ENCODE results near the gene STK38L.
A peak's percentile ranks its signal among the peaks of the same experiment; 100 is the strongest.

Gene STK38L

DNA sequence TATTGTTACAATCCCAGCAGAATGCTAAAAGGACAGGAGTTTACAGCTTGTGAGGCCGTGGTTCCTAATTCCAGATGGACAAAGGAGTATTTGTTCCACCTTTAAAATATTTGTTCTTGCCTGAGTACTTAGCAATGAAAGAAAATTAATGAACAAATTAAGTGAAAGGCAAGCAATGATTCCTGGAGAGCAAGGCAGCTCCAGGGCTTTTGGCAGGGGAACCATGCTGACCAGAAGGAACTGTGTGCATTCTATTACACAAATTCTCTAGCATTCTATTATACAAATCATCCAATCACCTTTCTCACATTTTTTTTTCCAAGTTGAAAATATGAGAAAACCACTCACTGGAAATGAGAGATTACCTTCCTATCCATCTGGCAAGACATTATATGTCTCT lies 86.8 kb downstream of the STK38L start:
- DNase-seq: no peak

DNA sequence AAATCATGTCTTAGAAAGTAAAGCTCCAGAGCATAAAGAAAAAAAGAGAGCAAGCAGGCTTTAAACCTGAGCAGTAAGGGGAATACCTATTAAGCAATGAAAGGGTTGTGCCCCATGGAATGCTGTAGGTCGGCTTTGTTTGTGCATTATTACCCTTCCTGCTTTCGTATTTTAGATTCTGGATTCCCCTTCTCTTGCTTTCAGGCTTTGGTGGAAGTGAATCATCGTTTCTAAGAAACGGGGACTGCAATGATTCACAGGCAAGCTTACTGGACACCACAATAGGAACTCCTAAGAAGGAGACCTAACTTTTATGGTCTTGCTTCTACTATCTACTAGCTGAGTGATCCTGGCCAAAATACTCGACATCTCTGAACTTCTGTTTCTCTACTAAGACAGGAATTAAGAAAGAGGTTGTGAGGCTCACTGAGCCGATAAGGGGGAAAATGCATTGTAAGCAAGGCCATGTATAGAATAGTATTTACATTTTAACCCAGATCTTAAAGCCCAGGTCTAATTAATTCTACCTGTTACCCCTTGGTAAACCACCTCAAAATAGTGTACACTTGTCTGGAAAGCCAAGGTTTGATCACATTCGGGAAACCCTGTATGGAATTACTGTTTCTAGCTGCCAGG lies 87.3 kb downstream of the STK38L start:
- DNase-seq: peak; percentile 91

DNA sequence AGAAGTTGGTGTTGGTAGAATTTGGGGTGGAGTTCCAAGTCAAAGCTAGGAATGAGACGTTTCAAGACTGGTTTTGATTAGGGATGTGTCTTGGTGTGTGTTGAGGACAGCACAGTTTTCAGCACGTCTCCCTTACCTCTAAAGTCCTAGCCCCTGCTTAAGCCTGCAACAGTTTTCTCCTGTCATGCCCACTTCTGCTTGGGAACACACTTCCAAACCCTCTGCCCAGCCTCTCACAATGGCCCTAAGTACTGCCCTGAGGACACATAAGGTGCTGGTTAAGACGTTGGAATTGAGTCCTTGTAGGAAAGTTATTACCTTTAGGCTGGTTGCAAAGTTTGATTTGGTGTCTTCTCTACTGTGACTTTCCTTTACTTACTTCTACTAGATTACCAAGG lies 87.8 kb downstream of the STK38L start:
- peak; percentile 54 for DNase-seq

DNA sequence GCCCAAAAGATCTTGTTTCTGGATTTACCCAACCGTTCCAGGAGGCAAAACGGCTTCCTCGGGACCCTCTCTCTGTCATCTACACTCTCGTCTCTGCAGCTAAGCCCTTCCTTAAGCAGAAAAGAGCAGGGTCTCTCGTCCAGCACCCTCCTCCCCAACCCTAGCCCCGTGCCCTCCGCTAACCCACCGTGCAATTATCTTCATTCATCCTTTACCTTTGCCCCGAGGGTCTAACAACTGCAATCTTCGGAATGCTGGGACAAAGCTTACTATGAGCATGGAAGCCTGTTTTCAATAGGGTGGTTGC lies 88.3 kb downstream of the STK38L start:
- DNase-seq: no peak

DNA sequence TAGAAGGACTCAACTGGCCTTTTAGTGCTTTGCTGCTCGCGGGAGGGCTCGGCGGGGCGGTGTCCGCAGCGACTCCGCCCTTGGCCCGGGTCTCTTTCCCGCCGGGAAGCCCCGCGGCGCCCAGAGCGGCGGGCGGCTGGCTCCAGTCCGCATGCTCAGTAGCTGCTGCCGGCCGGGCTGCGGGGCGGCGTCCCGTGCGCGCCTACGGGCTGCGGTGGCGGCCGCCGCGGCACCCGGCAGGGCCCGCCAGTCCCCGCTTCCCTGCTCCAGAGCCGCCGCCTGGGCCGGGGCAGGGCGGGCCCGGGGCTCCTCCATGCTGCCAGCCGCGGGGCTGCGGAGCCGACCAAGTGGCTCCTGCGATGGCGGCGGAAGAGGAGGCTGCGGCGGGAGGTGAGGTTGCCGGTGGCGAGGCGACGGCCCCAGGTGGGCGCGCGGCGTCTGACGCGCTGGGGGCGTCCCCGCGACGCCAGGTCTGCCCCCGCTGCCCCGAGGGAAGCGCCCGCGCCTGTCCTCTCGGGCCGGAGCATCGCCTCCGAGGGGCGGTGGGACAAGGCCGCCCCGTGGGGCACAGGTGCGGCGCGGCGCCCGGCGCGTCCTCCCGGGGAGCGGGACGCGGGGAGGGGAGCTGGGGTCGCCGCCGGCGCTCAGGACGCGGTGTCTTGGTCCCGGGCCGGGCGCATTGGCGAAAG lies 88.8 kb downstream of the STK38L start, which contains the start of gene BMAL2:
TSS of gene BMAL2 (plus strand) at position 123 of the 689 bp plus-strand sequence. CDS start at position 360, 237 bp downstream.
- peak; percentile 36 for DNase-seq

DNA sequence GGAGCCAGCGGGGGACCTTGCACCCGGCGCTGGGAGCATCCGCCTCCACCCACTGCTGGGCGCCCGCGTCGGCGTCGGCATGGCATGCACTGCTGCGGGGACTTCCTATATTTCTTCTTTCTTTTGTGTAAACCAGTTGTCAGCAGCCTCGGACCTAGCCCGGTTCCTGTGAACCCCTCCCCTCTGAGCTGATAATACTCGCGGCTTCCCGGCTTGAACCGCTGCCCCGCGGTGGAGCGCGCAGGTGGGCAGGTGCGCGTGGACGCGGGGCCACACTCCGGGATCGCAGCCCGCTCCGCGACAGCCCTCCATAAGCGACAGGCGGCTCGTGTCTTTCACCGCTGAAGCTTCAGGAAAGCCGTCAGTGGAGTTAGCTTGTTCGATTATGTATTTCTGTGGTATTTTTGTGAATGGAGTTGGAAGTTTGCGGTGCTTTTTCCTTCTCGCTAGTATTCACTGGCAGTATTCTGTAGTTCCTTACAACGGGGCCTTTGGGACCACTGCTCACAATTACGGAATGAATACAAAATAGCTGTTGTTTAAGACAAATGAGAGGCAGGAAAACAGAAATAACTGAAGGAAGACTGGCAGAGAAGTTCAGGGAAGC lies 89.4 kb downstream of the STK38L start:
- peak; percentile 54 for DNase-seq

DNA sequence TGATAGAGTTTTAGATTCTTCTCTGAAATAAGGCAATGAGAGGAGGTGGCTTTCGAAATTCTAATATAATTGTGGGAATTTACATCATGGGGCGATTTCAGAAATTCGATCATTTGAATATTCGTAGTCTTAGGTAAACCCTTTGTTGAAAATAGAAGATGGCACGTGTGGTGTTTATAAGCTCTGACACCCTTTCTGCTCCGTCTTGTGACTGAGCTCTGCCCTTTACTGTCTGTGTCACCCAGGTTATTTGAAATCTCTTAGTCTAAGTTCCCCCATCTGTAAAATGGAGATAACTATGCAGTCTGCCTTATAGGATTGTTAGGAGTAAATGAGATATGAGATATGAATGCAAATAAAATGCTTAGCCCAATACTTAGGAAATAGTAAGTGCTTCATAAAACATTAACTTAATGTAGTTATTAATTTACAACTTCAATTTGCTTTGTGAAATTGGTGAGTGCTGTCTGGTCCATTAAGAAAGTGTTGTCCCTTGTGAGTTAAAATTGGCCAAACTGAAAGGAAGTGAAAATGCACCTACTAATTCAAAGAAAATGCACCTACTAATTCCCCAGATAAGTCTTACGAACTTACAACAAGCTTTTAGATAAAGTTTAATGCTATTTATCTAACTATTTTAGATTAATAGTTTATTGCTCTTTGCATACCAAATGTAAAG lies 90.1 kb downstream of the STK38L start:
- DNase-seq: peak; percentile 57

DNA sequence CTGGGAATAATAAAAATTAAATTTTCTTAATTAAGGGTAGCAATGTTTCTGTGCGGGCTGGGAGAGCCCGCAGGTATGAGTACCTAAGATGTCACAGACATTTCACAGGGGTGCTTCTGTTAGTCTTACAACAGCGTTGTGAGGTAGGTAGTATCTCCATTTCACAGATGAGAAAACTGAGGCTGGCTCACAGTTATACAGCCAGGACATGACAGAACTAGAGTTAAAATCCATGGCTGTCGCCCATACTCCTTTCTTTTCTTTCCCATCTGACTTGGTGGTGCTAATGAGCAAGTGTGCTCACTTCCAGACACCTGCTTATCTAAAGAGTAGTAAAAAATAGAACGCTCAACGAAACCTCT lies 90.6 kb downstream of the STK38L start:
- no peak for DNase-seq

DNA sequence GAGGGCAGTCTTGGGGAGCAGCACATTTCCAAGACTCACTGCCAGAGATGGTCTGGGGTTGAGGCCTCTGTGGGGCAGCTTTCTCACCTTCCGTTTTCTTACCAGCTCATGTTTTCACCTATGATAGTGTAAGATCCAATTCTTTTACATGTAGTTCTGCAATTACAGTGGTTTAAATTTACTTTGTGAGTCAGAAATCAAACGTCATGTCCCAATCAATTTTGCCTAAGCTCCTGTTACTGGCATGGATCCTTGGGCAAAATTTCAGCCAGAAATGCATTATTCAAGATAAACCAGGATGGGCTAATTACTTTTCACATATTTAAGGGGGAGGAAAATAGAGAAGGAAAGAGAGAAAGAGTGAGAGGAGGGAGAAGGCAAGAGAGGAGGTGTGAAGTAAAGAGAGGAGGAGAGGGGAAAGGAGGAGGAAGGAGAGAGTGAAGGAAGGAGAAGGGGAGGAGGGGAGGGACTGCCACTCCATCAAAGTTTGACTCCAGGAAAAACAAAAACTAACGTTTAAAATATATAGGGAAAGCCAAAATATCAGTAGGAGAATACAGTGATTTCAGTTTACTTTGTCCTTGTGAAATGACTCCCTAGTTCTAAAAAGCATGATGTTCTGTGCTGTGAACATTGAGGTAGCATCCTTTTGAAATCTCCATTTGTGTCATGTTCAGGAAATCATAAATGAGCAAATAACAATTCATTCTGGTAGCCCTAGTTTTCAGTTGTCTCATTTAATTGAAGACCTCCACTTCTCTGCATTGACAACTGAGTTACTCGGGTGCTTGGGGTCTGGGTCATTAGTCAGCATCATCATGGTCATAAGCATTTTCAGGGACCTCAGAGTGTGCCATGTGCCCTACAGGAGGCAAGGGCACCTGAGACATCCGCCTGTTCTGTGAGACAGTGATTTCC lies 91.5 kb downstream of the STK38L start:
- DNase-seq: no peak

DNA sequence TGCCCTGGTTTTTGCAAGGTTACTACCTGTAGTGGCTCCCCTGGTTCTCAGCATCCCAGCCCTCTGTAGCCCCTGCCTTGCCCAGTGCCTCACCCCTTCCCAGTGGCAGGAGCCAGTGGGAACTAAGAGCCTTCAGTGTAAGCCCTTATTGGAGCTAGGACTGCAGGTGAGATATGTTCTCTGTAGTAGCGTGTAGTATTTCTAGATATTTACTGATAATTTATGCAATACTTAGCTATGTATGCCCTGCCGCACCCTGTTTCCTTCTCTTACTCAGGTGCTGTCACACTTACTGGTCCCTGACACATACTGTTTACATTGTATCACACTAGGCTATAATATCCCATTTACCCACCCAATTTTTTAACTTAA lies 92.2 kb downstream of the STK38L start:
- DNase-seq: no peak

DNA sequence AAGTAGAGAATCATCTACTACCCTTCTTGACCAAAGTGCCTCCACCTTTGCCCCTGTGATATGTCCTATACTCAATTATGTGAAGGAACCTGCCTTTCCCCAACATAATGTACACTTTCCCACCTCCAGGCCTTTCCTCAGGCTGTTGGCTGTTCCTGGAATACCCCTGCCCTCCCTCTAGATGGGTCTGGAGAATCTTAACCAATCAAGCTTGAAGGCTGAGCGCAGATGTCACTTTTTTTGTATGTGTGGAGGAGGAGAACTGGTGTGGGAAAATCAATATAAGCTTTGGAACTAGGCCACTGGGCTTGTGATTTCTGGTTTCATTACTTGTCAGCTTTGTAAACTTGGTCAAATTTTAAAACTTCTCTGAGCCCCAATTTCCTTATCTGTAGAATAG lies 93.3 kb downstream of the STK38L start:
- no peak for DNase-seq

DNA sequence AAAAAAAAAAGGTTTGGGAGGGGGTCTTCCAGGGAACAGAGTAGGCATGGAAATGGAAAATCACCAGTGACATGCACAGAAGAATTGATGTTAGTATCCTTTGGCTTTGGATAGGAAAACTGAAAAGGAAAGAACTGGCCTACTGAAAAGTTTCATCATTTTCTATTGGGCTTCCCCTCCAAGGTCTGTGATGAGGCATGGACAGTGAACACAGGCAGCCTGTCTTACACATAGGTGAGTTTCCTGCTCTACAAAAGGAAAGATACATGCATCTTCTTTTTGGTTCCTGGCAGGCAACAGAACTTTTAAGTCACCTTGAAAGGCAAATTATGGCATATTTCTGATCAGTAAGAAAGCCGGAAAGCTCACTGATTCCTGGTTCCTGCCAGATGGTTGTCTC lies 94.4 kb downstream of the STK38L start:
- DNase-seq: no peak

DNA sequence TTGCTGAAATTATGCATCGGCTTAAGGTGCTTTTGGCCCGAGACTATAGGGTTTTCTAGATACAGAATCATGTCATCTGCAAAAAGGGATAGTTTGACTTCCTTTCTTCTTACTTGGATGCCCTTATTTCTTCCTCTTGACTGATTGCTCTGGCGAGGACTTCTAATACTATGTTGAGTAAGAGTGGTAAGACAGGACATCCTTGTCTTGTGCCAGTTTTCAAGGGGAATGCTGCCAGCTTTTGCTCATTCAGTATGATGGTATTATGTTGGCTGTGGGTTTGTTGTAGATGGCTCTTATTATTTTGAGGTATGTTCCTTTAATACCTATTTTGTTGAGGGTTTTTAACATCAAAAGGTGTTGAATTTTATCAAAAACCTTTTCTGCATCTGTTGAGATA lies 96.9 kb downstream of the STK38L start:
- no peak for DNase-seq

DNA sequence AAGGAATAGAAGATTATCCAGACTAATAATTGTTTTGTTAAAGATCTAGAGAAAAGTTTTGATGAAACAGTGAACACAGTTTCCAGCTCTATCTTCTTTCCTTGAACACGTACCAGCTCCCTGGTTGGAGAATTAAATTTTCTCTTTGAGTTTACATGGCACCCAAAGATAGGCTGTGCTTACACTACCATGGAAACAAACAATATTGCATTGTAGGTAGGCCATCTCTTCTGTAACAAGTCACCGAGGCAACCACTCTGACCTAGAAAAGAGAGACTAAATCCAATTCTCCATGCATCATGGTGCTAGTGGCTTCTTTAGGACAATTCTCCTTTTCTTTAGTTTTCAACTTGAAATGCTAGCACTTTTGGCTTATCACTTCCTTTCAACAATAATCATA lies 98.5 kb downstream of the STK38L start:
- no peak for DNase-seq

DNA sequence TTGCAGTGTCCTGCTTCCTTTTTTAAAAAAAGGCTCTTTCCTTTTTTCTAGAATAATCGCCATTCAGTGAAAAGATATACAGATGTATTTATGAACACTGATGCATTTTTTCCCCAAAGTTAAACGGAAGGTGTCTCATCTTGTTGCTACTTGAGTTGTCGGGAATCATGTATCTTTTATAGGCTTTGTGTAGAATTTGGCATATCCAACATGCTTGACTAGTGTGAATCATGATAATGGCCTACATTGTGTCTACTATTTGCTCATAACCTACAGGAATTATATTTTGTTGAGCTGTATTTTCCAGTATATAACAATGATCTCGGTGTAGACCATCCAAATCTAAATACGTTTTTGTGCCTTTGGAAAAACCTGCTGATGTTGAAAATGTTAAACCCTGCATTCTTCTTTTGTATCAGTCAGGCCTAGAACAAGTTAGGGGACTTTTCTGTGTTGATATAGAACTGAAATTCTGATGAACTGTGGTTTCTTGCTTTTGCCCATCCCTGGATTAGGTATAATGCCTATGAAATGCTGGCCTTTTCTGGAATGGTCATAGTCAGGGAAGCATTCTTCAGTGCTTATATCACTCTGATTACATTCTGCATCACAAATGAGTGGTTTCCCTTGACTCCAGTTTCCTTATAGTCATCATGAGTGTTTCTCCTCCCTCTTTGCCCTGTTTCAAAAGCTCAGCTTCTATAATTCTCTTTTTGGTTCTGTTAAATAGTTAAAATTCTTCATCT lies 99.3 kb downstream of the STK38L start:
- no peak for DNase-seq

DNA sequence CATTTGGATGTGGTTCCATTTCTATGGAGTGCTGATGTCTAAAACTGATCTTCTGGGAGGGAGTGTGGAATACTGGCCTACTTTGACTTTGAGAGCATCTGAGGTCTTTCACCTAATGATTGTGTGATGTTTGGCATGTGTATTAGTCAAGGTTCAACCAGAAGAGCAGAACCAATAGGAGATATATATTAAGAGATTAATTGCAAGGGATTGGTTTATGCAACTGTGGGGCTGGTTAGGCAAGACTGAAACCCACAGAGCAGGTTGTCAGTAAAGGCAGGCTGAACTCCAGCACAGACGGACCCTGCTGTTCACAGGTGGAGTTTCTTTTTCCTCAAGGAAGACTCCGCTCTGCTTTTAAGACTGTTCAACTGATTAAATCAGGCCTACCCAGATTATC lies 100.2 kb downstream of the STK38L start:
- no peak for DNase-seq

DNA sequence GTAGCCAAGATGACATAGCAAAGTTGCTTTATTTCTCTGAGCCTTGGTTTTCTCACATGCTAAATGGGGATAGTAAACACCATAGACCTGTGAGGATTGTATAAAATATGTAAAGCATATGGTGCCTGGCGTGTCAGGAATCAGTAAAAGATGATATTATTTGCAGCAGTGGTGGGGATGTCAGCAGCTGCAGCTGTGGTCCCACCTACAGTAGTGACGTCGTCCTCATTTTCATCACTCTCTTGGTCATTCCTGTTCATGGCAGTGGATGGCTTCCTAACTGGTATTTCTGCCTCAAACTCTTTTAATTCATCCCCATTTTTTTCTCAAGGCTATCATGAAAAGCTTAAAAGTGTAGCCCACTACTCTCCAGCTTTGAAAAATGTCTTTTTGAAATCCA lies 100.7 kb downstream of the STK38L start:
- DNase-seq: no peak

DNA sequence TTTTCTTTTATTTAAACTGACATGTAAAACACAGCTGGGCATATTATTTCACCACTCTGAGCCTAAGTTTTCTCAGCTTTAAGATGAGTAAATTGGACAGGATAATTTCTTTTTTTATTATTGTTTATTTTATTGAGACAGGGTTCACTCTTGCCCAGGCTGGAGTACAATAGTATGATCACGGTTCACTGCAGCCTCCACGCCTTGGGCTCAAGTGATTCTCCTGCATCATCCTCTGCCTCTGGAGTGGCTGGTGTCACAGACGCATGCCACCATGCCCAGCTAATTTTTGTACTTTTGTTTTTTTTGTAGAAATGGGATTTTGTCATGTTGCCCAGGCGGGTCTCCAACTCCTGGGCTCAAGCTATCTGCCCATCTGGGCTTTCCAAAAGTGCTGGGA lies 101.3 kb downstream of the STK38L start:
- no peak for DNase-seq

DNA sequence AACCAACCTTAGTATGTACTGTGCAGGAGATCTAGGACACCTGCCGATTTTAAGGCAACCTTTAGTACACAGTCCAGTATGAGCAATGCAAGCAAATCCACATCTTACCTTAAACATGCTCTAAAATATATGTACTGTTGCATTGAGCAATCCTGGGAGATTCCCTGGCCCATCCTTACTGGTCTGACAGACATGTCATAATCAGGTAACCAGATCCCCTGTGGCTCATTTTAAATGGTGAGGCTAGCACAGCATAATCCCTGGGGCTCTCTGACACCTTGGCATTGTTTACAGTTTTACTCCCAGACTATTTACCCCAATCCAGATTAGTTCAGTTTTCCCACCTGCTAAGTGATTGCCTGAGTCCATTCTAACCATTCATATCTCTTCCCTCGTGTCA lies 103.7 kb downstream of the STK38L start:
- no peak for DNase-seq

DNA sequence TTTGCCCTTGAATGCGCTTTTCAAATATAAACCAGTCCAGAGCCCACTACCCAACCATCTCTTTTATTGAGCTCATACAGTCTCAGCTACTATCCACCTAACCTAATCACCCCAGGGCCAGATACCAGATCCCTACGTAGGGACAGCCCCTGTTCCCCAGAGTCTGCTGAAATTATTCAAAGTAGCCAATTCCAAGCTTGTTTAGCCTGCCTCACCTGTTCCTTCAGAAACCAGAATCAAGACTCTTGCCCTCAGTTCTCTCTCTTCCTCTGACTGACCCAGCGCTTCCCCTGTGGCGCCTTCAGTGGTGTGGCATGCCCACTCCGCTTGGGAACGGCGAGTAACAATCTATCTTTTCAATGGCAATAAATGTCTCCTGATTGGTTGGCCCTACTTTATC lies 107.4 kb downstream of the STK38L start:
- DNase-seq: no peak

DNA sequence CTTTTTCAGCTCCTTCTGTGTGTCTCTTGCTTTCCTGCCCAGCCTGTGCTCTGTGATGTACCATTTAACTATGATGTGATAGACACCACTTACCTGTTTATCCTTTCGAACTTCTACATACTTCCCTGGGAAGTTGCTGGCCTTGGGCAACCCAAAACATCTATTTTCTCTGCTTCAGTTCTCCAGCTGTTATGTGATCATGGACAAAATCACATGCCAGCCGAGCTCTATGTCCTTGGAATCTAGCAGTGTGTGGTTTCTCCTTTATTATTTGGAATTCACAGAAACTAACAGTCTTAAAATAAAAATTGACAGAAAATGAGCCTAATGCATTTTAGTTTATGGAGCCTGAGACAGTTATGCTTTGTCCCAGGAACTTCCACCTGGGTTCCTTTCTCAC lies 111.4 kb downstream of the STK38L start:
- DNase-seq: no peak

DNA sequence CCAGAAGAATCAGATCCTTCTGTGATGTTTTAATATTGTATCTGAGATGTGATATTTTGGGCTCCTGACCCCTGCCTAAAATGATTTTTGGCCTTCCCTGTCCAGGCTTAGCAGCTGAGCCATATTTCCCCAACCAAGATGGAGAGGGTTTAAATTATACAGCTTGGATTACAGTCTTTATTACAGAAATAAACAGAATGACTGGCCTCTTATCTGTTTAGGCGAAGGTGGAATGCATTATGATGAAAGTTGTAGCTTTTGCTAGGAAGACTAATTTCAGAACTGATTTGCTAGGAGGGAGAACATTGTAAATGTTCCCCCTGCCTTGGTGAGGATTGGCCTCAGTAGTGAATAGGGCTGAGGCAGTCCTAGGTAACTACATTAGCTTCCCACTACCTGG lies 111.9 kb downstream of the STK38L start:
- no peak for DNase-seq

All from OCI-M1 (cell line).